Activated naive CD8-positive, alpha-beta T cell treated with anti-CD3 and anti-CD28 coated beads, Interleukin-2, amount 10 ng/mL, durations not matched to agents 7 days and 5 days (primary cell): Measurements from ENCODE around the gene CDCA7. TPM values are rescaled to one million over a fixed set of nuclear protein-coding genes. Genes with fewer than 3 reads are reported as not detected.
A peak's percentile ranks its signal among the peaks of the same experiment; 100 is the strongest.
"Not testable (repeated sequence)": the region's sequence is repeated elsewhere in the genome, so short reads cannot be mapped to it uniquely, and the experiment has no call there.

Experiments used
- ATAC-seq: fragments of 150-1000 bp; cut with Tn5 transposase; one replicate; pipeline ENCODE4 v1.10.0; 2021; ENCODE audit warnings: low read depth, moderate library complexity
- POLR2A ChIA-PET: fragments of 350-600 bp; sonication (Branson Sonifier 250); formaldehyde crosslinking; loops from one replicate; lab custom pipeline; 2021; ENCODE audit warnings: antibody characterized with exemption; lab: Charles Lee
- DNase-seq: peaks from one replicate; pipeline ENCODE4 v3.0.0; 2021
- H3K27ac Mint-ChIP-seq: one replicate; pipeline ENCODE4 v1.8.0; 2022; ENCODE audit warnings: mild to moderate bottlenecking, mixed read lengths
- H3K27me3 Mint-ChIP-seq: one replicate; pipeline ENCODE4 v1.8.0; 2022; ENCODE audit warnings: mild to moderate bottlenecking, moderate library complexity, mixed read lengths
- H3K36me3 Mint-ChIP-seq: one replicate; pipeline ENCODE4 v1.8.0; 2021; ENCODE audit warnings: mild to moderate bottlenecking, mixed read lengths
- H3K4me1 Mint-ChIP-seq: one replicate; pipeline ENCODE4 v1.8.0; 2021; ENCODE audit warnings: mixed read lengths
- H3K4me3 Mint-ChIP-seq: one replicate; pipeline ENCODE4 v1.8.0; 2022; ENCODE audit warnings: mild to moderate bottlenecking, moderate library complexity, mixed read lengths
- H3K9me3 Mint-ChIP-seq: one replicate; pipeline ENCODE4 v1.8.0; 2021; ENCODE audit warnings: mixed read lengths
- total RNA-seq, 2 experiments: library from RNA; stranded (reverse); gene quantifications; one replicate each; pipeline ENCODE4 v1.2.3, GENCODE V29; 2021

Gene CDCA7
- 10 to 100 TPM; 77.8 to 81.5 TPM for total RNA-seq

DNA sequence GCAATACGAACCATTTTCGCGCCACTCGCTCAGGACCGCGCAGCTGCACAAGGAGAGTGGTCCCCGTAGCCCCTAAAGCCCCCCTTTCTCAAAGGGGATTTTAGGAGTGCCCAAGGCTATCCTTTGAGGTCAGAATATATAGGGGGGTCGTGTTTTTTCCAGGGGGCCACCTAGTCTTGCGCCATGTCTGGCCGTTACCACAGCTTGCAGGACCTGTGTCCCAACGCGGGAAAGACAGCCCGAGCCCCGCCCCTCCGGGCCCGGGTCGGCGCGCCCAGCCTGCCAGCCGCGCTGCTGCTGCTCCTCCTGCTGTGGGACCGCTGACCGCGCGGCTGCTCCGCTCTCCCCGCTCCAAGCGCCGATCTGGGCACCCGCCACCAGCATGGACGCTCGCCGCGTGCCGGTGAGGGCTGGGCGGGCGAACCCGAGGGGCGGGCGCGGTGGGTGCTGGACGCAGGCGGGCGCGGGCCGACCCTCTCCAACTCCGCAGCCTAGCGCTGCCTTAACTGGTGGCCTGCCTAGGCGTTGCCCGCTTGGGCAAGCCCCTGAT, at the start of gene CDCA7:
TSS of gene CDCA7 (plus strand) at position 291 of the 550 bp plus-strand sequence. CDS start at position 383, 92 bp downstream.
- peaks cover 42% of the 10 kb centered on the region for H3K4me1 Mint-ChIP-seq
- POLR2A ChIA-PET = interaction anchor here (0.5 to 1.0 kb wide), 5 partner anchors 14 to 1041 kb away, joined by 3 read pairs; partner anchors contain the start of gene SCRN3
- ATAC-seq = peak; percentile 73
- no peaks in the 10 kb centered on the region for H3K9me3 Mint-ChIP-seq
- peaks cover 28% of the 10 kb centered on the region for H3K27me3 Mint-ChIP-seq
- peaks cover 17% of the 10 kb centered on the region for H3K36me3 Mint-ChIP-seq
- DNase-seq = peak; percentile 86
- peak within 1 kb of the TSS; percentile 94 for H3K4me3 Mint-ChIP-seq
- peak within 1 kb of the TSS; percentile 98 for H3K27ac Mint-ChIP-seq

DNA sequence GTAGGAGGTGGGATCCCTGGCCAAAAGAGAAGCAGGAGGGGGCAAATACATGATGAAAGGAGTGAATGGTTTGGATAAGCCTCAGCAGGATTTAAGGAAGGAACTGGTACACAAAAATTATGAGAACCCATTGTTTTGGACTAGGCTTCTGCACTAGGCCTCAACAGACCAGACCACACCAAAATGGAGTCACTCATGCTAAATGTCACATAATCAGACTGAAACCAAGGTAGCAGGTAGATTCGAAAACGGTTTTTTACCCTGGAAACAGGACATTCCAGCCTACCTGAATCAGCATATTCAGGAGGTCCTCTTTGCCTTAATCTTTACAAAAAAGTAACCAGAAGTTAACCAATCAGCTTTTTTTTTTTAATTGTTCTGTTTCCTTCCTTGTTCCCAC, 49.4 kb upstream of the CDCA7 start:
- no peaks in the 10 kb centered on the region for H3K27me3 Mint-ChIP-seq
- H3K9me3 Mint-ChIP-seq = peaks cover 6% of the 10 kb centered on the region
- H3K4me3 Mint-ChIP-seq = no peak overlapping the region
- no peak for DNase-seq
- H3K36me3 Mint-ChIP-seq = no peaks in the 10 kb centered on the region
- no peaks in the 10 kb centered on the region for H3K4me1 Mint-ChIP-seq
- POLR2A ChIA-PET = no interaction called here
- H3K27ac Mint-ChIP-seq = no peak overlapping the region
- ATAC-seq = no peak

DNA sequence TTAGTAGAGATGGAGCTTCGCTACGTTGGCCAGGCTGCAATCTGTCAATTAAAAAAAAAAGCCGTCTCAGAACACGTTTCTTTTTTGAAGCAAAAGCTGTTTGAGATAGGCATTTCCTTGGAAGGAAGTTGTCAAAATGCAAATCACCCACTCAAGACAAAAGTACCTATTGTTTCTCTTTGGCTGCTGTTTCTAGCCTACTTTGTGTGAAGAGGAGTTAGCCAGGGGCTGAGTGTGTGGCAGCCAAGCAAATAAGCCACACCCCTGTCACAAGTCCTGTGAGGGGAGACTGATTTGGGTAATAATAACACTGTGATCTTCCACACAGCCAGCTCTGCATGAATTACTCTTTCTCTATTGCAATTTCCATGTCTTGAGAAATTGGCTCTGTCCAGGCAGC, 47.4 kb upstream of the CDCA7 start:
- ATAC-seq = no peak
- H3K27me3 Mint-ChIP-seq = no peaks in the 10 kb centered on the region
- H3K9me3 Mint-ChIP-seq = no peaks in the 10 kb centered on the region
- DNase-seq = no peak
- no peaks in the 10 kb centered on the region for H3K4me1 Mint-ChIP-seq
- POLR2A ChIA-PET = no interaction called here
- H3K27ac Mint-ChIP-seq = no peak overlapping the region
- no peak overlapping the region for H3K4me3 Mint-ChIP-seq
- no peaks in the 10 kb centered on the region for H3K36me3 Mint-ChIP-seq

DNA sequence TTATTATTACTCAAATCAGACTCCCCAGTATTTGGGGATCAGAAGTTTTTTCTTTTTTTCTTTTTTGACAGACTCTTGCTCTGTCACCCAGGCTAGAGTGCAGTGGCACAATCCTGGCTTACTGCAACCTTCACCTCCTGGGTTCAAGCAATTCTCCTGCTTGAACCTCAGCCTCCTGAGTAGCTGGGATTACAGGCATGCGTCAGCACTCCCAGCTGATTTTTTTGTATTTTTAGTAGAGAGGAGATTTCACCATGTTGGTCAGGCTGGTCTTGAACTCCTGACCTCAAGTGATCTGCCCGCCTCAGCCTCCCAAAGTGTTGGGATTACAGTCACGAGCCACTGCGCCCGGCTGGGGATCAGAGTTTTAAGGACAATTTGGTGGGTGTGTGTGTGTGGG, 45.3 kb upstream of the CDCA7 start:
- H3K27me3 Mint-ChIP-seq, H3K36me3 Mint-ChIP-seq, H3K4me3 Mint-ChIP-seq, H3K4me1 Mint-ChIP-seq, POLR2A ChIA-PET, H3K27ac Mint-ChIP-seq, DNase-seq, ATAC-seq, H3K9me3 Mint-ChIP-seq: not testable (repeated sequence)

DNA sequence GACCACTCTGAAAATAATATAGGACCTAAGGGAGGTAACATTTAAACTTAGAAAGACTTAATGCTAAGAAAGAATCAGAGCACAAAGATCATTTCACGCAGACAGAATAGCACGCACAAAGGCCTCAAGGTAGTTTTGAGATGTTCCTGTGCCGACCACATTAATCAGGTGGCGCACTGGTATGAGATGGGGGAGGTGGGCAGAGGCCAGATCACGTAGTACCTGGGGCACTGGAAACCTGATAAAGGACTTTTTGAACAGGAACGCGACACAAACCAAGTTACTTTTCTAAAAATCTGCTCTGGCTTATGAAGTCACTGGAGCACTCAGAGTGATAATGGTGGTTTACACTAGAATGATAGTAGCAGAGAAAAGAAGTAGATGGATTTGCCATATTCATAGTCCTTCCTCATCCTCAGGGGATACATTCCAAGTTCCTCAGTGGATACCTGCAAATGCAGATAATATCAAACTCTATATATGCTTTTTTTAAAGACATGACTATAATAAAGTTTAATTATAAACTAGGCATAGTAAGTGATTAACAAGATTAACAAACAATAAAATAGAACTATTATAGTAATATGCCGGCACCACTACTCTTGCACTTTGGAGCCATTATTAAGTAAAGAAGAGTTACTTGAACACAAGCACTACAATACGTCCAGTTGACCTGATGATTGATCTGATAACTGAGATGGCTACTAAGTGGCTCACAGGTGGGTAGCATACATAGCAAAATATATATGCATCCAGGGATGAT, 42.6 kb upstream of the CDCA7 start:
- H3K36me3 Mint-ChIP-seq = no peaks in the 10 kb centered on the region
- H3K4me3 Mint-ChIP-seq = no peak overlapping the region
- H3K27me3 Mint-ChIP-seq = peaks cover 13% of the 10 kb centered on the region
- POLR2A ChIA-PET = no interaction called here
- H3K27ac Mint-ChIP-seq = no peak overlapping the region
- ATAC-seq (no peak), DNase-seq (no peak)
- H3K4me1 Mint-ChIP-seq = no peaks in the 10 kb centered on the region
- H3K9me3 Mint-ChIP-seq = no peaks in the 10 kb centered on the region

DNA sequence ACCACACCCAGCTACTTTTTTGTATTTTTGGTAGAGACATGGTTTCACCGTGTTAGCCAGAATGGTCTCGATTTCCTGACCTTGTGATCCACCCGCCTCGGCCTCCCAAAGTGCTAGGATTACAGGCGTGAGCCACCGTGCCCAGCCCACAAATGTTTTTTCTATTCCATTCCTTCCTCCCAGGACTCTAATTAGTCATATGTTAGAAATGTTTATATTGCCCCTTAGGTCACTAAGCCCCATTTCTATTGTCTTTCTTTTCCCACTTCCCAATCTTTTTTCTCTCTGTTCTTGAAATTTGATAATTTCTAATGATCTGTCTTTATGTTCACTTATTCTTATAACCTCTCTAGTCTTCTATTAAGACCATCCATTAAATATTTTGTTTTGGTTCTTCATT, 31.3 kb upstream of the CDCA7 start:
- Mint-ChIP-seq H3K4me3 (no peak overlapping the region), H3K9me3 (peaks cover 6% of the 10 kb centered on the region), H3K4me1 (no peaks in the 10 kb centered on the region), H3K27ac (no peak overlapping the region), H3K36me3 (peaks cover 3% of the 10 kb centered on the region), H3K27me3 (peaks cover 27% of the 10 kb centered on the region)
- no peak for DNase-seq
- POLR2A ChIA-PET = no interaction called here
- no peak for ATAC-seq

DNA sequence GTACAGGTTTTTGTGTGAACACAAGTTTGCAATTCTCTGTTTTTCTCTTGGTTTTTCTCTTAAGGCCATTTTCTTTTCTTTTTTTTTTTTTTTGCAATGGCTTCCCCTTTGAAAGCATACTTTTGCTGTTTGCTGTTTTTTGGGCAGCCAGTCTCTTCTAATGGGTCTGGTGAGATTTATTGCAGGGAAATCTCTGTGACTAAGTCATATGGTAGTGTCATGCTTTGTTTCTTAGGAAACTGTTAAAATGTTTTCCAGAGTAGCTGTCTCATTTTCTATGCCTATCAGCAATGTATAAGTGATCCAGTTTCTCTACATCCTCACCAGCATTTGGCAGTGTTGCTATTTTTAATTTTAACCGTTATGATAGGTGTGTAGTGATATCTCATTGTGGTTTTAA, 27.9 kb upstream of the CDCA7 start:
- peaks cover 3% of the 10 kb centered on the region for H3K36me3 Mint-ChIP-seq
- H3K27ac Mint-ChIP-seq = no peak overlapping the region
- DNase-seq = no peak
- ATAC-seq = no peak
- POLR2A ChIA-PET = no interaction called here
- H3K4me3 Mint-ChIP-seq = no peak overlapping the region
- H3K27me3 Mint-ChIP-seq = peaks cover 27% of the 10 kb centered on the region
- H3K9me3 Mint-ChIP-seq = peaks cover 11% of the 10 kb centered on the region
- H3K4me1 Mint-ChIP-seq = no peaks in the 10 kb centered on the region

DNA sequence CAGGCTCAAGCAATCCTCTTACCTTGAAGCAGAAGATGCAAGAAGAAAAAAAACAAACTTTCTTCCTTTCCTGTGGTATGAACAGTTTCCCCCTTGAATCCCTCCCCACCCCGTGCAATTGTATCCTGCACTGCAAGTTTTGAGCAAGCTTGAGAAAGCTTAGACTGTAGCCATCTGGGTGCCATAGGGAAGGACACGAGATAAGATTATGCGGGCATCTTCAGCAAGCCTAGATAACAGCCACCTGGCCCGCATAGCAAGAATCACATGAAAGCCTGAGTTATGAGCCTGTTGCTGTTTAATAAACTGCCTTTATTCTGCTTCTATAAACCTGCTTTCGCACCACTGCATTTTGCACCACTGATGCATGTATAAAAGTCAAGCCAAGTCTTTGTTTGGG, 27.3 kb upstream of the CDCA7 start:
- peaks cover 3% of the 10 kb centered on the region for H3K36me3 Mint-ChIP-seq
- no peak for DNase-seq
- no peak overlapping the region for H3K27ac Mint-ChIP-seq
- POLR2A ChIA-PET = interaction anchor here (0.8 kb wide), 1 partner anchor 109 kb away, joined by 3 read pairs; no protein-coding TSS in a partner anchor
- peaks cover 23% of the 10 kb centered on the region for H3K27me3 Mint-ChIP-seq
- H3K9me3 Mint-ChIP-seq = peaks cover 11% of the 10 kb centered on the region
- ATAC-seq = no peak
- H3K4me3 Mint-ChIP-seq = no peak overlapping the region
- H3K4me1 Mint-ChIP-seq = no peaks in the 10 kb centered on the region

DNA sequence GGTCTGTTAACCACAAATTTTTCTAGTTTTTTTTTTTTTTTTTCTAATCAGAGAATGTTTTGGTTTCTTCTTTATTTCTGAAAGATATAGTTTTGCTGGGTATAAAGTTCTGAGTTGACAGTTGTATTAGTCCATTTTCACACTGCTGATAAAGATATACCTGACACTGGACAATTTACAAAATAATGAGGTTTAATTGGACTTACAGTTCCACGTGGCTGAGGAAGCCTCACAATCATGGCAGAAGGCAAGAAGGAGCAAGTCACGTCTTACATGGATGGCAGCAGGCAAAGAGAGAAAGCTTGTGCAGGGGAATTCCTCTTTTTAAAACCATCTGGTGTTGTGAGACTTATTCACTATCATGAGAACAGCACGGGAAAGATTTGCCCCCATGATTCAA, 21.7 kb upstream of the CDCA7 start:
- H3K27ac Mint-ChIP-seq, POLR2A ChIA-PET, H3K4me1 Mint-ChIP-seq, DNase-seq, ATAC-seq, H3K36me3 Mint-ChIP-seq, H3K4me3 Mint-ChIP-seq: not testable (repeated sequence)
- H3K27me3 Mint-ChIP-seq = peaks cover 15% of the 10 kb centered on the region
- H3K9me3 Mint-ChIP-seq = peaks cover 16% of the 10 kb centered on the region

DNA sequence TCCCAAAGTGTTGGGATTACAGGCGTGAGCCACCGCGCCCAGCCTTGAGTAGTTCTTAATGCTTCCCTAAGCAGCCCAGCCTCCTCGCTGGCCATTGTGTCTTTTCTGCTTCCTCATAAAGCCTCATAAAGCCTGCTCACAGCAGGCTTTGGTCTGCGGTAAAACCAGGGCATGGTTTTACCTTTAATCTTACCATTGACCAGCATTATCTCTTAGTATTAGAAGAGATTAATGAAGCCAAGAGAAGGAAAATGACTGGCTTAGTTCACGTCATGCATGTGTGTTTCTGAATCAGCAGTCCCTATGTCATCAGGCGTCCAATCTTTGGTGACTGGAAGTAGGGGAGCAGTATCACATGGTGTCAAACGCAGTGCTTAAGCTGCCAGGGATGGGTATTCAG, 14.9 kb upstream of the CDCA7 start:
- DNase-seq = no peak
- no peak overlapping the region for H3K4me3 Mint-ChIP-seq
- peaks cover 6% of the 10 kb centered on the region for H3K27me3 Mint-ChIP-seq
- ATAC-seq = no peak
- no peak overlapping the region for H3K27ac Mint-ChIP-seq
- no peaks in the 10 kb centered on the region for H3K36me3 Mint-ChIP-seq
- peaks cover 6% of the 10 kb centered on the region for H3K9me3 Mint-ChIP-seq
- no peaks in the 10 kb centered on the region for H3K4me1 Mint-ChIP-seq
- POLR2A ChIA-PET = no interaction called here

DNA sequence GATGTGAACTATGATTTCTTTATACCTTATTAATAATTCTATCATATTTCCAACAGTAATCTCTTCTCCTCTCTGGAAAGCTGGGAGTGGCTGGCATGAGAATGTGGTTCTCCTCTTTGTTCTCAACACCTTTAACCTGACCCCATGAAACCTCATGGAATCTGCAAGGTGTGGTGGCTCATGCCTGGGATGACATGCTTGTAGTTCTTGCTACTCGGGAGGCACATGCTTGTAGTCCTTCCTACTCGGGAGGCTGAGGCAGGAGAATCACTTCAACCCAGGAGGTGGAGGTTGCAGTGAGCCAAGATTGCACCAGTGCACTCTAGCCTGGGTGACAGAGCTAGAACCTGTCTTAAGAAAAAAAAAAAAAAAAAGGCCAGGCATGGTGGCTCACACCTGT, 10.8 kb upstream of the CDCA7 start:
- H3K4me1 Mint-ChIP-seq = no peaks in the 10 kb centered on the region
- H3K4me3 Mint-ChIP-seq = no peak overlapping the region
- H3K27ac Mint-ChIP-seq = no peak overlapping the region
- no peaks in the 10 kb centered on the region for H3K27me3 Mint-ChIP-seq
- H3K9me3 Mint-ChIP-seq = peaks cover 5% of the 10 kb centered on the region
- H3K36me3 Mint-ChIP-seq = no peaks in the 10 kb centered on the region
- POLR2A ChIA-PET = no interaction called here
- ATAC-seq = no peak
- DNase-seq = no peak

DNA sequence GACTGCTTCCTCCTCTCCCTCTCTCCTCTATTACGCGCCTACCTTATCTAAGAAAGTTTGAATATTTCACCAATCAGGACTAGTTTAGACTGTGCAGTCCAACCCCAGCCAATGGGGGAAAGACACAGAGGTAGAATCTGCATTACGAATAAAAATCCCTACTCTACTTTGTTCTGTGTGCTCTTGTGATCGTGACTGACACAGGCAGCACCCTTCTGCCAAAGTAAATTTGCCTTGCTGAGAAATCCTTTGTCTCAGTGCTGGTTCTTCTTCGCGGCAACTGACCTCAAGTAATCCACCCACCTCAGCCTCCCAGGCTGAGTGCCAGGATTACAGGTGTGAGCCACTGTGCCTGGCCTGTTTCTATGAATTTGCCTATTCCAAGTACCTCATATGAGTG, 8.6 kb upstream of the CDCA7 start:
- ATAC-seq = no peak
- DNase-seq = no peak
- H3K4me3 Mint-ChIP-seq = no peak overlapping the region
- POLR2A ChIA-PET = no interaction called here
- H3K9me3 Mint-ChIP-seq = peaks cover 5% of the 10 kb centered on the region
- H3K4me1 Mint-ChIP-seq = peaks cover 3% of the 10 kb centered on the region
- peaks cover 15% of the 10 kb centered on the region for H3K27me3 Mint-ChIP-seq
- H3K27ac Mint-ChIP-seq = no peak overlapping the region
- H3K36me3 Mint-ChIP-seq = no peaks in the 10 kb centered on the region

DNA sequence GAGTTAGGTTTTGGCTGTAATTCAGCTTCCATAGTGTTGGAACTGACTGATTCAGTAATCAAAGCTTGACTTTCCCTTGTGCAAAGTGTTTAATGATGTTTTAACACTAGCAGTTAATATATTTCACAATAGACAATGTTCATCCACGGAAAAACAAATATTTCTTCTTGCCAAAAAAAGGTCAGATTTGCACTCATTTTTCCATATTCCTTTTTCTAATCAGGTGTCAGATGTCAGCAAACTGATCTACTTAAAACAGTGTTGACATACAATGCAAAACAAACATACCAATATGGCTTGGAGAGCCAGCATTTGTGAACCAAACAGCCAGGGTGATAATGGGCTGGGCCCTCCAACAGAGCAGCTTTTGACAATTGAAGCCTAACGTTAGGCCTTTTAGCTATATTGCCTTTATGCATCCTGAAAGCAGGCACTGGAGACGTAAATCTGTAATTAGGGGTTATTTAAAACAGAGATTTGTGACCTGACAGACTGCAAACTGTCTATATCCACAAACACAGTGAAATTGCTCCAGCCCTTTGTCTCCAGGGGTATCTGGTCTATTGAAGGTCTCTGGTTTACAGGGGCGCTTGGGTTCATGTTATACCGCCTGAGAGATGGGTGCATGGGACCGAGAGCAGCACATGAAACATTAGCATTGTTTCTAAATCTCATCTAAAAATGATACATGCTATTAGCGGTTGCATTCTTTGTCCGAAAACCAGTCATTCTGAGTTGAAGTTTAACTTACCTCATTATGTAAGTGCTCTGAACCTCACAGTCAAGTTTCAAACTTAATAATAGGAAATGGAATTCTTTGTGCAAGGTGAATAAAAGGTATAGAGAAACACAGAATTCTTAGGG, 7.1 kb upstream of the CDCA7 start:
- DNase-seq (no peak), ATAC-seq (no peak)
- H3K4me1 Mint-ChIP-seq = peaks cover 3% of the 10 kb centered on the region
- H3K36me3 Mint-ChIP-seq = no peaks in the 10 kb centered on the region
- no peak overlapping the region for H3K27ac Mint-ChIP-seq
- POLR2A ChIA-PET = interaction anchor here (0.6 kb wide), 1 partner anchor 109 kb away, joined by 3 read pairs; no protein-coding TSS in a partner anchor
- H3K9me3 Mint-ChIP-seq = peaks cover 4% of the 10 kb centered on the region
- no peak overlapping the region for H3K4me3 Mint-ChIP-seq
- H3K27me3 Mint-ChIP-seq = peaks cover 27% of the 10 kb centered on the region
